ENCODE data around the gene ZBED2.

ZBED2 gene

GRCh38 chr3:111579495-111579894 is 15.7 kb downstream of the ZBED2 start:
- POLR2A ChIA-PET, result interaction anchor here (0.6 kb wide), 1 partner anchor 1508 kb away, joined by 3 read pairs; no protein-coding TSS in a partner anchor

GRCh38 chr3:111578867-111579266 is 16.3 kb downstream of the ZBED2 start:
- CTCF ChIA-PET, result interaction anchor here (0.9 to 4.1 kb wide), 13 partner anchors 15 to 389 kb away, joined by 3 to 56 read pairs (median 7); no protein-coding TSS in a partner anchor
- H3K27me3 ChIP-seq (replicated peaks in 2 of 5; ENCODE audit: control insufficient read depth in 4 of 5, insufficient read depth in 5 of 5, low read length in 4 of 5), result no peaks in the 10 kb centered on the region
- POLR2A ChIA-PET, result interaction anchor here (0.6 kb wide), 1 partner anchor 1509 kb away, joined by 3 read pairs; no protein-coding TSS in a partner anchor
- no peaks in the 10 kb centered on the region for H3K9me3 ChIP-seq (ENCODE audit: control extremely low read depth in 1 of 5, control insufficient read depth in 4 of 5, insufficient read depth in 2 of 5, low read depth in 1 of 5, low read length in 4 of 5)
- H3K27ac ChIP-seq (ENCODE audit: insufficient read depth in 1 of 2, low read depth in 1 of 2, low read length in 2 of 2, poor library complexity in 1 of 2, severe bottlenecking in 2 of 2), result no peak overlapping the region
- DNase-seq, result no peak
- no peaks in the 10 kb centered on the region for H3K36me3 ChIP-seq (ENCODE audit: control insufficient read depth in 4 of 4, insufficient read depth in 4 of 4, low read length in 3 of 4)
- peaks cover 0 to 23% (median 3%) of the 10 kb centered on the region in 4 experiments for H3K4me1 ChIP-seq (ENCODE audit: control extremely low read depth in 1 of 4, control insufficient read depth in 4 of 4, insufficient read depth in 4 of 4, low read length in 3 of 4)
- WGBS (ENCODE audit: insufficient coverage), result 91% methylated on average over 4 of the region's 4 CpGs
- no peak overlapping the region for H3K4me3 ChIP-seq (ENCODE audit: control insufficient read depth in 1 of 7, extremely low read depth in 1 of 7, insufficient read depth in 4 of 7, low read depth in 2 of 7, low read length in 6 of 7)

More at GRCh38 chr3:111579495-111579894, 15.7 kb downstream of the ZBED2 start:
- Histone ChIP-seq H3K9me3 (ENCODE audit: control extremely low read depth in 1 of 5, control insufficient read depth in 4 of 5, insufficient read depth in 2 of 5, low read depth in 1 of 5, low read length in 4 of 5) (no peaks in the 10 kb centered on the region), H3K36me3 (ENCODE audit: control insufficient read depth in 4 of 4, insufficient read depth in 4 of 4, low read length in 3 of 4) (no peaks in the 10 kb centered on the region), H3K4me1 (ENCODE audit: control extremely low read depth in 1 of 4, control insufficient read depth in 4 of 4, insufficient read depth in 4 of 4, low read length in 3 of 4) (peaks cover 0 to 23% (median 3%) of the 10 kb centered on the region in 4 experiments), H3K27me3 (replicated peaks in 2 of 5; ENCODE audit: control insufficient read depth in 4 of 5, insufficient read depth in 5 of 5, low read length in 4 of 5) (no peaks in the 10 kb centered on the region), H3K27ac (ENCODE audit: insufficient read depth in 1 of 2, low read depth in 1 of 2, low read length in 2 of 2, poor library complexity in 1 of 2, severe bottlenecking in 2 of 2) (no peak overlapping the region), H3K4me3 (ENCODE audit: control insufficient read depth in 1 of 7, extremely low read depth in 1 of 7, insufficient read depth in 4 of 7, low read depth in 2 of 7, low read length in 6 of 7) (no peak overlapping the region)
- CTCF ChIA-PET, result interaction anchor here (0.9 to 4.1 kb wide), 6 partner anchors 90 to 281 kb away, joined by 3 to 56 read pairs (median 20); no protein-coding TSS in a partner anchor
- DNase-seq, result no peak
- WGBS (ENCODE audit: insufficient coverage), result 89% methylated on average over 4 of the region's 5 CpGs

GRCh38 chr3:111577798-111578685 is 17.1 kb downstream of the ZBED2 start:
- no peaks in the 10 kb centered on the region for H3K9me3 ChIP-seq (ENCODE audit: control extremely low read depth in 1 of 5, control insufficient read depth in 4 of 5, insufficient read depth in 2 of 5, low read depth in 1 of 5, low read length in 4 of 5)
- peak; percentile 71 to 83 (median 80) for DNase-seq
- no peaks in the 10 kb centered on the region for H3K36me3 ChIP-seq (ENCODE audit: control insufficient read depth in 4 of 4, insufficient read depth in 4 of 4, low read length in 3 of 4)
- ChIA-PET CTCF (interaction anchor here (0.6 to 4.1 kb wide), 19 partner anchors 14 to 465 kb away, joined by 3 to 56 read pairs (median 4); partner anchors contain the start of gene CD96), POLR2A (no interaction called here)
- H3K4me1 ChIP-seq (ENCODE audit: control extremely low read depth in 1 of 4, control insufficient read depth in 4 of 4, insufficient read depth in 4 of 4, low read length in 3 of 4), result peaks cover 0 to 23% (median 3%) of the 10 kb centered on the region in 4 experiments
- no peaks in the 10 kb centered on the region for H3K27me3 ChIP-seq (replicated peaks in 2 of 5; ENCODE audit: control insufficient read depth in 4 of 5, insufficient read depth in 5 of 5, low read length in 4 of 5)
- no peak overlapping the region for H3K27ac ChIP-seq (ENCODE audit: insufficient read depth in 1 of 2, low read depth in 1 of 2, low read length in 2 of 2, poor library complexity in 1 of 2, severe bottlenecking in 2 of 2)
- H3K4me3 ChIP-seq (ENCODE audit: control insufficient read depth in 1 of 7, extremely low read depth in 1 of 7, insufficient read depth in 4 of 7, low read depth in 2 of 7, low read length in 6 of 7), result no peak overlapping the region
- WGBS (ENCODE audit: insufficient coverage), result no CpG with 5 or more reads among the region's 4 CpGs

- Histone ChIP-seq H3K4me3 (ENCODE audit: control insufficient read depth in 1 of 7, extremely low read depth in 1 of 7, insufficient read depth in 4 of 7, low read depth in 2 of 7, low read length in 6 of 7) (no peak overlapping the region), H3K9me3 (ENCODE audit: control extremely low read depth in 1 of 5, control insufficient read depth in 4 of 5, insufficient read depth in 2 of 5, low read depth in 1 of 5, low read length in 4 of 5) (no peaks in the 10 kb centered on the region), H3K27me3 (replicated peaks in 2 of 5; ENCODE audit: control insufficient read depth in 4 of 5, insufficient read depth in 5 of 5, low read length in 4 of 5) (no peaks in the 10 kb centered on the region), H3K4me1 (ENCODE audit: control extremely low read depth in 1 of 4, control insufficient read depth in 4 of 4, insufficient read depth in 4 of 4, low read length in 3 of 4) (peaks cover 0 to 23% (median 3%) of the 10 kb centered on the region in 4 experiments), H3K36me3 (ENCODE audit: control insufficient read depth in 4 of 4, insufficient read depth in 4 of 4, low read length in 3 of 4) (no peaks in the 10 kb centered on the region), H3K27ac (ENCODE audit: insufficient read depth in 1 of 2, low read depth in 1 of 2, low read length in 2 of 2, poor library complexity in 1 of 2, severe bottlenecking in 2 of 2) (no peak overlapping the region)
- POLR2A ChIA-PET, result no interaction called here
- CTCF ChIA-PET, result interaction anchor here (0.6 to 4.1 kb wide), 10 partner anchors 13 to 436 kb away, joined by 3 to 56 read pairs (median 8); partner anchors contain the start of gene CD96
- WGBS (ENCODE audit: insufficient coverage), result 67% methylated on average over 1 of the region's 1 CpG
- no peak for DNase-seq
Measured at GRCh38 chr3:111577113-111577512, 18.0 kb downstream of the ZBED2 start.

- ChIA-PET POLR2A (no interaction called here), CTCF (interaction anchor here (0.6 kb wide), 1 partner anchor 44 kb away, joined by 3 read pairs; no protein-coding TSS in a partner anchor)
- Histone ChIP-seq H3K36me3 (ENCODE audit: control insufficient read depth in 4 of 4, insufficient read depth in 4 of 4, low read length in 3 of 4) (no peaks in the 10 kb centered on the region), H3K4me3 (ENCODE audit: control insufficient read depth in 1 of 7, extremely low read depth in 1 of 7, insufficient read depth in 4 of 7, low read depth in 2 of 7, low read length in 6 of 7) (no peak overlapping the region), H3K27ac (ENCODE audit: insufficient read depth in 1 of 2, low read depth in 1 of 2, low read length in 2 of 2, poor library complexity in 1 of 2, severe bottlenecking in 2 of 2) (no peak overlapping the region), H3K9me3 (ENCODE audit: control extremely low read depth in 1 of 5, control insufficient read depth in 4 of 5, insufficient read depth in 2 of 5, low read depth in 1 of 5, low read length in 4 of 5) (no peaks in the 10 kb centered on the region), H3K4me1 (ENCODE audit: control extremely low read depth in 1 of 4, control insufficient read depth in 4 of 4, insufficient read depth in 4 of 4, low read length in 3 of 4) (no peaks in the 10 kb centered on the region), H3K27me3 (replicated peaks in 2 of 5; ENCODE audit: control insufficient read depth in 4 of 5, insufficient read depth in 5 of 5, low read length in 4 of 5) (no peaks in the 10 kb centered on the region)
- DNase-seq, result no peak
- 100% methylated on average over 1 of the region's 6 CpGs for WGBS (ENCODE audit: insufficient coverage)
Measured at GRCh38 chr3:111571907-111572460, 23.2 kb downstream of the ZBED2 start.

GRCh38 chr3:111571282-111571681 is 23.9 kb downstream of the ZBED2 start:
- Histone ChIP-seq H3K36me3 (ENCODE audit: control insufficient read depth in 4 of 4, insufficient read depth in 4 of 4, low read length in 3 of 4) (no peaks in the 10 kb centered on the region), H3K4me3 (ENCODE audit: control insufficient read depth in 1 of 7, extremely low read depth in 1 of 7, insufficient read depth in 4 of 7, low read depth in 2 of 7, low read length in 6 of 7) (no peak overlapping the region), H3K4me1 (ENCODE audit: control extremely low read depth in 1 of 4, control insufficient read depth in 4 of 4, insufficient read depth in 4 of 4, low read length in 3 of 4) (no peaks in the 10 kb centered on the region), H3K27ac (ENCODE audit: insufficient read depth in 1 of 2, low read depth in 1 of 2, low read length in 2 of 2, poor library complexity in 1 of 2, severe bottlenecking in 2 of 2) (no peak overlapping the region), H3K27me3 (replicated peaks in 2 of 5; ENCODE audit: control insufficient read depth in 4 of 5, insufficient read depth in 5 of 5, low read length in 4 of 5) (no peaks in the 10 kb centered on the region), H3K9me3 (ENCODE audit: control extremely low read depth in 1 of 5, control insufficient read depth in 4 of 5, insufficient read depth in 2 of 5, low read depth in 1 of 5, low read length in 4 of 5) (no peaks in the 10 kb centered on the region)
- WGBS (ENCODE audit: insufficient coverage), result 100% methylated on average over 1 of the region's 1 CpG
- POLR2A ChIA-PET, result no interaction called here
- no peak for DNase-seq
- CTCF ChIA-PET, result no interaction called here
